H9 (cell line): Measurements from ENCODE around the gene HLTF. TPM values are rescaled to one million over a fixed set of nuclear protein-coding genes. Genes with fewer than 3 reads are reported as not detected.

ENCODE experiments used
- DNase-seq: peaks from one replicate; pipeline ENCODE4 v3.0.0-alpha.2; 2017
- H2AFZ ChIP-seq: one replicate; pipeline ENCODE4 v1.6.1; 2013; ENCODE audit warnings: mild to moderate bottlenecking, low read length, control low read depth, moderate library complexity
- H2AK5ac ChIP-seq: 2 replicates; pipeline ENCODE4 v1.6.1; 2013; ENCODE audit warnings: low read length, control low read depth, mixed read lengths; ENCODE audit not compliant: insufficient read length
- H2BK120ac ChIP-seq: one replicate; pipeline ENCODE4 v1.6.1; 2013; ENCODE audit warnings: low read depth, mild to moderate bottlenecking, low read length, control low read depth, inconsistent platforms; ENCODE audit not compliant: poor library complexity, severe bottlenecking
- H2BK12ac ChIP-seq: 2 replicates; pipeline ENCODE4 v1.6.1; 2013; ENCODE audit warnings: low read length, control low read depth, mixed read lengths, low read depth; ENCODE audit not compliant: insufficient read length
- H2BK15ac ChIP-seq: 2 replicates; pipeline ENCODE4 v1.6.1; 2013; ENCODE audit warnings: low read depth, low read length, control low read depth
- H2BK20ac ChIP-seq: one replicate; pipeline ENCODE4 v1.6.1; 2013; ENCODE audit warnings: low read depth, mild to moderate bottlenecking, low read length, control low read depth, inconsistent platforms; ENCODE audit not compliant: poor library complexity, severe bottlenecking
- H2BK5ac ChIP-seq: 2 replicates; pipeline ENCODE4 v1.6.1; 2013; ENCODE audit warnings: low read length, control low read depth, mixed read lengths; ENCODE audit not compliant: insufficient read length
- H3K14ac ChIP-seq: 2 replicates; pipeline ENCODE4 v1.6.1; 2013; ENCODE audit warnings: low read length, control low read depth; ENCODE audit not compliant: insufficient read depth
- H3K18ac ChIP-seq: 2 replicates; pipeline ENCODE4 v1.6.1; 2013; ENCODE audit warnings: low read depth, mild to moderate bottlenecking, mixed read lengths, low read length, control low read depth; ENCODE audit not compliant: insufficient read length
- H3K23ac ChIP-seq: 2 replicates; pipeline ENCODE4 v1.6.1; 2013; ENCODE audit warnings: low read length, control low read depth, mixed read lengths, low read depth; ENCODE audit not compliant: insufficient read length
- H3K23me2 ChIP-seq: 2 replicates; pipeline ENCODE4 v1.6.1; 2013; ENCODE audit warnings: low read depth, mild to moderate bottlenecking, mixed read lengths, low read length, control low read depth; ENCODE audit not compliant: insufficient read length, poor library complexity, severe bottlenecking
- H3K27ac ChIP-seq: 2 replicates; pipeline ENCODE4 v1.5.1; 2013; ENCODE audit warnings: low read length, control low read depth, mixed read lengths, low read depth; ENCODE audit not compliant: insufficient read length
- H3K27me3 ChIP-seq: 2 replicates; pipeline ENCODE4 v1.6.1; 2013; ENCODE audit warnings: low read length, control low read depth, inconsistent platforms; ENCODE audit not compliant: insufficient read depth
- H3K4ac ChIP-seq: 2 replicates; pipeline ENCODE4 v1.6.1; 2013; ENCODE audit warnings: low read depth, mild to moderate bottlenecking, control low read depth, inconsistent platforms, low read length, moderate library complexity
- H3K4me1 ChIP-seq: 2 replicates; pipeline ENCODE4 v1.6.1; 2013; ENCODE audit warnings: low read length, control low read depth, inconsistent platforms; ENCODE audit not compliant: insufficient read depth
- H3K4me2 ChIP-seq: 2 replicates; pipeline ENCODE4 v1.6.1; 2013; ENCODE audit warnings: low read length, control low read depth, mixed read lengths; ENCODE audit not compliant: insufficient read length, insufficient read depth
- H3K56ac ChIP-seq: 2 replicates; pipeline ENCODE4 v1.6.1; 2013; ENCODE audit warnings: low read depth, mild to moderate bottlenecking, mixed read lengths, low read length, control low read depth; ENCODE audit not compliant: insufficient read length
- H3K79me1 ChIP-seq: 2 replicates; pipeline ENCODE4 v1.6.1; 2013; ENCODE audit warnings: low read depth, mild to moderate bottlenecking, moderate library complexity, low read length, control low read depth, inconsistent platforms; ENCODE audit not compliant: insufficient read depth, poor library complexity, severe bottlenecking
- H3K79me2 ChIP-seq: 2 replicates; pipeline ENCODE4 v1.6.1; 2013; ENCODE audit warnings: low read length, control low read depth, inconsistent platforms; ENCODE audit not compliant: insufficient read depth
- H3K9ac ChIP-seq: 2 replicates; pipeline ENCODE4 v1.6.1; 2013; ENCODE audit warnings: low read length, control low read depth, mixed read lengths; ENCODE audit not compliant: insufficient read length; ENCODE audit errors: extremely low read depth
- H3K9me3 ChIP-seq: one replicate; pipeline ENCODE4 v1.6.1; 2013; ENCODE audit warnings: low read depth, low read length, inconsistent platforms; ENCODE audit not compliant: control insufficient read depth
- H3T11ph ChIP-seq: one replicate; pipeline ENCODE4 v1.6.1; 2013; ENCODE audit warnings: mild to moderate bottlenecking, low read length, control low read depth, inconsistent platforms
- H4K20me1 ChIP-seq: one replicate; pipeline ENCODE4 v1.6.1; 2013; ENCODE audit not compliant: control insufficient read depth, insufficient read length, insufficient read depth
- H4K5ac ChIP-seq: 2 replicates; pipeline ENCODE4 v1.6.1; 2013; ENCODE audit warnings: low read depth, mild to moderate bottlenecking, mixed read lengths, low read length, control low read depth; ENCODE audit not compliant: insufficient read length
- H4K8ac ChIP-seq: replicated peaks from 2 replicates; pipeline ENCODE4 v1.6.1; 2013; ENCODE audit warnings: low read length, control low read depth, mixed read lengths, low read depth; ENCODE audit not compliant: insufficient read length
- H4K91ac ChIP-seq: 2 replicates; pipeline ENCODE4 v1.6.1; 2013; ENCODE audit warnings: low read depth, mild to moderate bottlenecking, moderate library complexity, mixed read lengths, low read length, control low read depth; ENCODE audit not compliant: insufficient read length
- H3K27ac Mint-ChIP-seq, 3 experiments: 2 replicates in 2 of 3; 3 replicates in 1 of 3; pipeline ENCODE4 v1.8.0; 2020 to 2021; ENCODE audit warnings: mixed read lengths in 3 of 3, mild to moderate bottlenecking in 1 of 3, moderate library complexity in 1 of 3
- H3K27me3 Mint-ChIP-seq: 2 replicates; pipeline ENCODE4 v1.8.0; 2021; ENCODE audit warnings: low read depth, mild to moderate bottlenecking, moderate library complexity, mixed read lengths
- H3K36me3 Mint-ChIP-seq, 3 experiments: 2 replicates in 2 of 3; 3 replicates in 1 of 3; pipeline ENCODE4 v1.8.0; 2020 to 2021; ENCODE audit warnings: low read depth in 3 of 3, mixed read lengths in 3 of 3; ENCODE audit not compliant: insufficient read depth in 1 of 3
- H3K4me1 Mint-ChIP-seq, 2 experiments: 2 replicates each; pipeline ENCODE4 v1.8.0; 2020; ENCODE audit warnings: mixed read lengths in 2 of 2
- H3K4me3 Mint-ChIP-seq, 2 experiments: 2 replicates in 1 of 2; 3 replicates in 1 of 2; pipeline ENCODE4 v1.8.0; 2020 to 2021; ENCODE audit warnings: mild to moderate bottlenecking in 2 of 2, mixed read lengths in 2 of 2, moderate library complexity in 1 of 2
- H3K9me3 Mint-ChIP-seq, 2 experiments: 2 replicates in 1 of 2; 3 replicates in 1 of 2; pipeline ENCODE4 v1.8.0; 2020; ENCODE audit warnings: mild to moderate bottlenecking in 2 of 2, mixed read lengths in 2 of 2, moderate library complexity in 1 of 2
- CTCF ChIP-seq: fragments of 200-600 bp; sonication (generic); conservative IDR thresholded peaks from 3 replicates; pipeline ENCODE4 v1.8.0; 2021; ENCODE audit warnings: antibody characterized with exemption, mild to moderate bottlenecking
- WGBS: extraction: QIAGEN DNeasy Blood & Tissue Kit; methylation state at CpG from one replicate; pipeline ENCODE4 v1.1.7; 2013; ENCODE audit warnings: missing lambda C conversion rate, low lambda C conversion rate, mixed read lengths; ENCODE audit not compliant: insufficient read length; ENCODE audit errors: extremely low coverage; 5-methylcytosine and 5-hydroxymethylcytosine counted together
- total RNA-seq: library from RNA; stranded (reverse); gene quantifications from 2 replicates; pipeline ENCODE4 v1.2.1, GENCODE V29; 2021

The HLTF gene
- total RNA-seq, 1 experiment from 2014 or later = 41.5 TPM

- H3K4me2 ChIP-seq = no peak overlapping the region
- H3K14ac ChIP-seq = no peak overlapping the region
- peaks cover 6% of the 10 kb centered on the region; the same call in 1 of the 2 replicates for H3K4me1 ChIP-seq
- H4K91ac ChIP-seq = no peak overlapping the region
- peak overlapping the region in 2 of 3 experiments; percentile 21 to 82; a peak in 3 of 7 replicates for H3K27ac Mint-ChIP-seq
- no peak overlapping the region for H4K5ac ChIP-seq
- H2AK5ac ChIP-seq = no peak overlapping the region
- no peak overlapping the region for H3K23ac ChIP-seq
- no peaks in the 10 kb centered on the region for H3K27me3 ChIP-seq
- no peak overlapping the region for H3T11ph ChIP-seq
- no peaks in the 10 kb centered on the region; a peak in 1 of 5 replicates for H3K9me3 Mint-ChIP-seq
- H4K20me1 ChIP-seq = no peaks in the 10 kb centered on the region
- H3K4ac ChIP-seq = no peak overlapping the region
- no peak overlapping the region for H2BK20ac ChIP-seq
- no peak overlapping the region for H3K4me3 Mint-ChIP-seq
- H3K18ac ChIP-seq = no peak overlapping the region
- no peak overlapping the region for H4K8ac ChIP-seq
- no peak overlapping the region for H3K27ac ChIP-seq
- no peaks in the 10 kb centered on the region for H3K23me2 ChIP-seq
- no peak overlapping the region for H2BK120ac ChIP-seq
- H3K79me2 ChIP-seq = no peaks in the 10 kb centered on the region
- peaks cover 4 to 30% (median 14%) of the 10 kb centered on the region in 3 experiments for H3K36me3 Mint-ChIP-seq
- H3K56ac ChIP-seq = no peak overlapping the region
- peaks cover 17 to 18% of the 10 kb centered on the region in 2 experiments for H3K4me1 Mint-ChIP-seq
- H3K9ac ChIP-seq = no peak overlapping the region
- DNase-seq = no peak
- no peak overlapping the region for H2BK12ac ChIP-seq
- no peak for TF ChIP-seq CTCF
- no peak overlapping the region for H2AFZ ChIP-seq
- no peak overlapping the region for H2BK5ac ChIP-seq
- WGBS = no CpG with 5 or more reads among the region's 7 CpGs
- H3K79me1 ChIP-seq = no peaks in the 10 kb centered on the region
- no peaks in the 10 kb centered on the region for H3K27me3 Mint-ChIP-seq
- H3K9me3 ChIP-seq = no peaks in the 10 kb centered on the region
- no peak overlapping the region for H2BK15ac ChIP-seq
Observed at GRCh38 chr3:149007567-149008257, 78.6 kb downstream of the HLTF start.
